BLaER1 treated with 17β-estradiol and CSF1 and Interleukin-3, amounts not matched to agents 10 nM and 100 nM (cell line): ENCODE data around the gene PRR15L.
"Not testable (repeated sequence)": the region's sequence is repeated elsewhere in the genome, so short reads cannot be mapped to it uniquely, and the experiment has no call there.

ENCODE experiments used
- H3K27ac ChIP-seq, 11 experiments: shearing (Covaris generic); formaldehyde crosslinking; 2 replicates each; pipeline ENCODE4 v1.8.1; 2022
- H3K27me3 ChIP-seq, 11 experiments: shearing (Covaris generic); formaldehyde crosslinking; 2 replicates each; pipeline ENCODE4 v1.8.1; 2022
- H3K36me3 ChIP-seq, 11 experiments: shearing (Covaris generic); formaldehyde crosslinking; 2 replicates each; pipeline ENCODE4 v1.8.1; 2022
- H3K4me1 ChIP-seq, 10 experiments: shearing (Covaris generic); formaldehyde crosslinking; 2 replicates each; pipeline ENCODE4 v1.8.1; 2022
- H3K4me2 ChIP-seq, 11 experiments: shearing (Covaris generic); formaldehyde crosslinking; 2 replicates each; pipeline ENCODE4 v1.8.1; 2022
- H3K4me3 ChIP-seq, 10 experiments: shearing (Covaris generic); formaldehyde crosslinking; 2 replicates each; pipeline ENCODE4 v1.8.1; 2022
- H3K9ac ChIP-seq, 11 experiments: shearing (Covaris generic); formaldehyde crosslinking; 2 replicates each; pipeline ENCODE4 v1.8.1; 2022
- H3K9me3 ChIP-seq, 11 experiments: shearing (Covaris generic); formaldehyde crosslinking; replicated peaks in 1 of 11; 2 replicates each; pipeline ENCODE4 v1.8.1; 2022
- H4K20me1 ChIP-seq, 11 experiments: shearing (Covaris generic); formaldehyde crosslinking; 2 replicates each; pipeline ENCODE4 v1.8.1; 2022
- Cebpa-rat ChIP-seq, 11 experiments: shearing (Covaris generic); IDR thresholded peaks; 2 replicates each; pipeline ENCODE4 v1.8.1; 2022

PRR15L gene

DNA sequence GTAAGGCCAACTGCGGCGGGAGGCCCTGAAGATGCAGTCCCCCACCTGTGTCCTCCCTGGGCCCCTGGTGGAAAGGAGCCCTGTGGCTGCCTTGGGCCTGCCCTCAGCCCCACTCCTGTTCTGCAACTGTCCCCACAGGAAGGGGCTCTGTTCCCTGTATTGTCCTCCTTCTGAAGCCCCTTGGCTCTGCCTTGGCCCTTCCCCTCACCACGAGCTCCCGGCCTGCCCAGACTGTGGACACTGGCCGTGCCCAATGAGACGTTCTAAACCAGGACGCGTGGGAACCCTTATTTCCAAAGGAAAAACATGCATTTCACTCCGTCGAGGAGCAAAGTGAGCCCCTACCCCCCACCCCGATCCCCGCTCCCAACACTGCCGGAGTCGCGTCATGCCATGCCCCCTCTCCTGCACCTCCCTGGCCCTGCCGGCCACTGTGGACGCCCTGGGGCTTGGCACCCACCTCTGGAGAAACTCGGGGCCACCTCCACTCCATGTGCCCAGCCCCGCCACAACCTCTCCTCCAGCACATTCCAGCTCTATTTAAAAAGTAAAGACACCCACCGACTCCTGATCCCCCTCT, 29.8 kb downstream of the PRR15L start:
- Histone ChIP-seq H3K4me1 (peaks cover 0 to 7% (median 0%) of the 10 kb centered on the region in 10 experiments; a peak in 2 of 20 replicates), H3K27me3 (no peaks in the 10 kb centered on the region), H3K4me3 (no peak overlapping the region), H3K4me2 (no peak overlapping the region), H3K9me3 (no peaks in the 10 kb centered on the region), H3K27ac (no peak overlapping the region), H4K20me1 (peaks cover 0 to 12% (median 0%) of the 10 kb centered on the region in 11 experiments; a peak in 3 of 22 replicates), H3K9ac (no peak overlapping the region), H3K36me3 (peaks cover 75 to 91% (median 80%) of the 10 kb centered on the region in 11 experiments)
- TF ChIP-seq Cebpa-rat (IDR thresholded peaks at IDR 0.05), result no peak

DNA sequence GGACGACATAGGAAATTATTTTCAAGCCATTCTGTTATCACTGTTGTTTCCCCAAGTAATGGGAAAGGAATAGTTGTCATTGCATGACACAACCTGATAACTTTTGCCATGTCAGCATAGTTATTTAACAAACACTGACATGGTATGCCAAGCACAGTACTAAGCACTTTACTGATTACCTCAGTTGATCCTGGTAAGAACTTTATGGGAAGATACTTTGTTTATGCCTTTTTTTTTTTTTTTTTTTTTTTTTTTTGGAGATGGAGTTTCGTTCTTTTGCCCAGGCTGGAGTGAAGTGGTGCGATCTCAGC, 32.0 kb downstream of the PRR15L start:
- Histone ChIP-seq H3K27me3 (no peaks in the 10 kb centered on the region), H3K9ac (no peak overlapping the region), H3K4me2 (no peak overlapping the region), H3K27ac (no peak overlapping the region), H3K36me3 (peaks cover 88 to 100% (median 96%) of the 10 kb centered on the region in 11 experiments), H3K4me1 (no peaks in the 10 kb centered on the region), H3K9me3 (no peaks in the 10 kb centered on the region), H4K20me1 (peaks cover 0 to 12% (median 0%) of the 10 kb centered on the region in 11 experiments; a peak in 3 of 22 replicates), H3K4me3 (no peak overlapping the region)
- no peak for TF ChIP-seq Cebpa-rat (IDR thresholded peaks at IDR 0.05)

DNA sequence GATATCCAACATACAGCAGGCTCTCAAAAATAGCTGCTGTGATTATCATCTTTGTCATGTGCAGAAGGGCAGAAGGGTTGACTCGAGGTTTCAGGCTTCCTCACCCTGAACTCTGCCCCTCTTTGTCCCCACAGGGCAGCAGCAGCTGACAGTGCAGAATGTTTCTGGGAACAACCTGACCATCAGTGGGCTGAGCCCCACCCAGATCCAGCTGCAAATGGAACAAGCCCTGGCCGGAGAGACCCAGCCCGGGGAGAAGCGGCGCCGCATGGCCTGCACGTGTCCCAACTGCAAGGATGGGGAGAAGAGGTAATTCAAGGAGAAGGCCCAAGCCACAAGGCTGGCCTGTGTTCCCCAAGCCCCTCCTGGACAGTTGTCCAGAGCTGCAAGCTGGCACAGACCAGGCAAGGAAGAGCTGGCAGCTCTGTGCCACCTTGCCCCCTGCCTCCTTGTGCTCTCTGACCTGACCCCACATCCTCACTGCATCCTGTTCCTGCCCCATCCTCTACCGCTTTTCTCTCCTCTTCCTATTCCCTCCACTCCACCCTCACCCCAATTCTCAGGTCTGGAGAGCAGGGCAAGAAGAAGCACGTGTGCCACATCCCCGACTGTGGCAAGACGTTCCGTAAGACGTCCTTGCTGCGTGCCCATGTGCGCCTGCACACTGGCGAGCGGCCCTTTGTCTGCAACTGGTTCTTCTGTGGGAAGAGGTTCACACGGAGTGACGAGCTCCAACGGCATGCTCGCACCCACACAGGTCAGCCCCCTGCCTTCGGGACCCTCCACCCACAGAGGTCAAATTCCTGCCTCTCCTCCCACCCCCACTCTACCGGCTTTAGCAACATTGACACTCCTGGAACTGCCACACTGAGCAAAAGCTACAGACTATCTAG, 32.7 kb downstream of the PRR15L start:
- Histone ChIP-seq H3K36me3 (peaks cover 83 to 99% (median 96%) of the 10 kb centered on the region in 11 experiments), H3K9me3 (no peaks in the 10 kb centered on the region), H3K9ac (no peak overlapping the region), H4K20me1 (peaks cover 0 to 12% (median 0%) of the 10 kb centered on the region in 11 experiments; a peak in 3 of 22 replicates), H3K27me3 (no peaks in the 10 kb centered on the region), H3K4me2 (no peak overlapping the region), H3K27ac (no peak overlapping the region), H3K4me1 (0 out of 20 replicates have a peak, but pooled peaks cover 0 to under 1% (median 0%) of the 10 kb centered on the region in 10 experiments), H3K4me3 (no peak overlapping the region)
- no peak for TF ChIP-seq Cebpa-rat (IDR thresholded peaks at IDR 0.05)

DNA sequence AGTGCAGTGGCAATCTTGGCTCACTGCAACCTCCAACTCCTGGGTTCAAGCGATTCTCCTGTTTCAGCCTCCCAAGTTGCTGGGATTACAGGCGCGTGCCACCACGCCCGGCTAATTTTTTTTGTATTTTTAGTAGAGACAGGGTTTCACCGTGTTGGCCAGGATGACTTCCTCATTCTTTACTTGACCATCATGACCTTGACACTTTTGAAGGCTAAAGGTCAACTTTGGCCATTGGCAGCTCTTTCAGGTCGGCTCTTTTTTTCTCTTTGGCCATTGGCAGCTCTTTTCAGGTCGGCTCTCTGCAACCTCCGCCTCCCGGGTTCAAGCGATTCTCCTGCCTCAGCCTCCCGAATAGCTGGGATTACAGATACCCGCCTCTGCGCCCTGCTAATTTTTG, 37.8 kb downstream of the PRR15L start:
- H3K27me3 ChIP-seq, H3K4me2 ChIP-seq, H3K9ac ChIP-seq, H4K20me1 ChIP-seq, H3K9me3 ChIP-seq, H3K27ac ChIP-seq, H3K4me3 ChIP-seq: not testable (repeated sequence)
- H3K4me1 ChIP-seq, result peaks cover 9 to 31% (median 13%) of the 10 kb centered on the region in 10 experiments; a peak in 19 of 20 replicates
- H3K36me3 ChIP-seq, result peaks cover 57 to 100% (median 92%) of the 10 kb centered on the region in 11 experiments

DNA sequence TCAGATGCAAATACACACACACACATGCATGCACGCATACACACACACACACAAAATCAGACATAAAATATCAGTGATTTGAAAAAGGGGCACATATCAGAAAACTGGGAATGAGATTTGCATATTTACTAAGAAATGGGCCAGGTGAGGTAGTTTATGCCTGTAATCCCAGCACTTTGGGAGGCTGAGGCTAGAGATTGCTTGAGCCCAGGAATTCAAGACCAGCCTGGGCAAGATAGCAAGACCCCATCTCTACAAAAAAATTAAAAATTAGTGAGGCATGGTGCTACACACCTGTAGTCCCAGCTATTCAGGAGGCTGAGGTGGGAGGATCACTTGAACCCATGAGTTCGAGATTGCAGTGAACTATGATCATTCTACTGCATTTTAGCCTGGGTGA, 38.7 kb downstream of the PRR15L start:
- no peaks in the 10 kb centered on the region for H3K27me3 ChIP-seq
- H3K4me1 ChIP-seq, result peaks cover 14 to 31% (median 17%) of the 10 kb centered on the region in 10 experiments
- H4K20me1 ChIP-seq, result peaks cover 0 to 13% (median 7%) of the 10 kb centered on the region in 11 experiments; a peak in 9 of 22 replicates
- H3K9ac ChIP-seq, result no peak overlapping the region
- peaks cover 54 to 98% (median 83%) of the 10 kb centered on the region in 11 experiments for H3K36me3 ChIP-seq
- TF ChIP-seq Cebpa-rat (IDR thresholded peaks at IDR 0.05), result no peak
- H3K4me3 ChIP-seq, result no peak overlapping the region
- H3K27ac ChIP-seq, result no peak overlapping the region
- no peaks in the 10 kb centered on the region for H3K9me3 ChIP-seq
- H3K4me2 ChIP-seq, result 0 out of 22 replicates have a peak overlapping the region, but pooled peaks of 1 of the 11 experiments have one; percentile 85

DNA sequence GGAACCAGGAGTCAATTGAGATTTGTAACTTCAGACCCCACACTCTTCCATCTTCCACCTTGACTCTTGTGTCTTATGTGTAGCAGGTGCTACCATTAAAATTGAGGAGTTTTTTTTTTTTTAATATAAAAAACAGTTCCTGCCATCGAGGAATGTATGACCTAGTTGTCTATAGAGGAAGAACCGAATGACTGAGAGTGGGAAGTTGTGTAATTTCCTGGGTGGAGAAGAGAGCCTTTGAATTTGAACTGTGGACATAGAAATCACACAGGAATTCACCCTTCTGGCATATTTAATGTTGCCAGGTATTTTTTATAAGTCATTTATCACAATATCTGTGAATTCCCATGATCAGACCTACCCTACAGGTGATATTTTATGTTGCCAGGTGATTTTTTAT, 39.7 kb downstream of the PRR15L start:
- H3K36me3 ChIP-seq, result peaks cover 44 to 88% (median 73%) of the 10 kb centered on the region in 11 experiments
- peak overlapping the region; percentile 6 to 85 (median 68); a peak in 20 of 22 replicates for H3K4me2 ChIP-seq
- H3K9ac ChIP-seq, result no peak overlapping the region
- no peaks in the 10 kb centered on the region for H3K9me3 ChIP-seq
- no peaks in the 10 kb centered on the region for H3K27me3 ChIP-seq
- peak overlapping the region in 1 of 11 experiments; percentile 4; a peak in 1 of 22 replicates for H3K27ac ChIP-seq
- 0 out of 22 replicates have a peak, but pooled peaks of 1 of the 11 experiments have one; percentile 31 for TF ChIP-seq Cebpa-rat (IDR thresholded peaks at IDR 0.05)
- peaks cover 0 to 18% (median 10%) of the 10 kb centered on the region in 11 experiments; a peak in 9 of 22 replicates for H4K20me1 ChIP-seq
- H3K4me1 ChIP-seq, result peaks cover 14 to 31% (median 20%) of the 10 kb centered on the region in 10 experiments
- H3K4me3 ChIP-seq, result peak overlapping the region in 2 of 10 experiments; percentile 8 to 35; a peak in 1 of 20 replicates

DNA sequence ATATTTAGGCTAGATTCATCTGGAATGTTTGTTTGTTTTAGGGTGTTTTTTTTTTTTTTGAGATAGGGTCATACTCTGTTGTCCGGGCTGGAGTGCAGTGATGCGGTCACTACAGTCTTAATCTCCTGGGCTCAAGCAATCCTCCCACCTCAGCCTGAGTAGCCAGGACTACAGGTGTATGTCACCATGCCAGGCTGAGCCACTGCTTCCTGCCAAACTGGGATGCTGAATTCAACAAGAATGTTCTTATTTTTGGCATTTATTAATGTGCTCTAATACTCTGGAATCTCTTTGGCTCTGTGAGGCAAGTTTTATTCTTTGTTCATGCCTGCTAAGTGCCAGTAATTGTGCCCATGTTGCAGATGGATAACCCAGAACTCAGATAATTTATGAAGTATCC, 40.1 kb downstream of the PRR15L start:
- Histone ChIP-seq H3K4me2 (peak overlapping the region; percentile 6 to 85 (median 68); a peak in 20 of 22 replicates), H3K9ac (no peak overlapping the region), H3K36me3 (peaks cover 40 to 84% (median 69%) of the 10 kb centered on the region in 11 experiments), H3K4me1 (peaks cover 14 to 31% (median 20%) of the 10 kb centered on the region in 10 experiments), H4K20me1 (peaks cover 0 to 19% (median 10%) of the 10 kb centered on the region in 11 experiments; a peak in 9 of 22 replicates), H3K27ac (peak overlapping the region in 1 of 11 experiments; percentile 4; a peak in 1 of 22 replicates), H3K9me3 (no peaks in the 10 kb centered on the region), H3K27me3 (no peaks in the 10 kb centered on the region), H3K4me3 (0 out of 20 replicates have a peak overlapping the region, but pooled peaks of 2 of the 10 experiments have one; percentile 8 to 35)
- no peak for TF ChIP-seq Cebpa-rat (IDR thresholded peaks at IDR 0.05)

DNA sequence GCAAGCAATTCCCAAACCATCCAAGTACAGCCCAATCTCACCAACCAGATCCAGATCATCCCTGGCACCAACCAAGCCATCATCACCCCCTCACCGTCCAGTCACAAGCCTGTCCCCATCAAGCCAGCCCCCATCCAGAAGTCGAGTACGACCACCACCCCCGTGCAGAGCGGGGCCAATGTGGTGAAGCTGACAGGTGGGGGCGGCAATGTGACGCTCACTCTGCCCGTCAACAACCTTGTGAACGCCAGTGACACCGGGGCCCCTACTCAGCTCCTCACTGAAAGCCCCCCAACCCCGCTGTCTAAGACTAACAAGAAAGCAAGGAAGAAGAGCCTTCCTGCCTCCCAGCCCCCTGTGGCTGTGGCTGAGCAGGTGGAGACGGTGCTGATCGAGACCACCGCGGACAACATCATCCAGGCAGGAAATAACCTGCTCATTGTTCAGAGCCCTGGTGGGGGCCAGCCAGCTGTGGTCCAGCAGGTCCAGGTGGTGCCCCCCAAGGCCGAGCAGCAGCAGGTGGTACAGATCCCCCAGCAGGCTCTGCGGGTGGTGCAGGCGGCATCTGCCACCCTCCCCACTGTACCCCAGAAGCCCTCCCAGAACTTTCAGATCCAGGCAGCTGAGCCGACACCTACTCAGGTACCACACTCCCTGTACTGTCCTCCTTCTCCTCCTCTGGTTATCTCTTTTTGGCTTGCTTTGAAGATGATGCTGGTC, 41.0 kb downstream of the PRR15L start:
- Histone ChIP-seq H3K9ac (no peak overlapping the region), H3K27ac (0 out of 22 replicates have a peak overlapping the region, but pooled peaks of 1 of the 11 experiments have one; percentile 30)
- no peak for TF ChIP-seq Cebpa-rat (IDR thresholded peaks at IDR 0.05)

More for the DNA sequence above, 41.0 kb downstream of the PRR15L start:
- no peak overlapping the region for H3K4me2 ChIP-seq
- no peaks in the 10 kb centered on the region for H3K27me3 ChIP-seq
- no peak overlapping the region for H3K4me3 ChIP-seq
- H3K36me3 ChIP-seq, result peaks cover 43 to 78% (median 61%) of the 10 kb centered on the region in 11 experiments
- peaks cover 0 to 27% (median 10%) of the 10 kb centered on the region in 11 experiments; a peak in 10 of 22 replicates for H4K20me1 ChIP-seq
- no peaks in the 10 kb centered on the region for H3K9me3 ChIP-seq
- H3K4me1 ChIP-seq, result peaks cover 14 to 31% (median 20%) of the 10 kb centered on the region in 10 experiments
